Osteoblast (primary cell): ENCODE measurements around the gene FBLN5. TPM values are rescaled to one million over a fixed set of nuclear protein-coding genes. Genes with fewer than 3 reads are reported as not detected.

Experiments used
- DNase-seq: peaks from one replicate; pipeline ENCODE4 v3.0.0; 2011; ENCODE audit warnings: low spot score, mixed read lengths; ENCODE audit not compliant: insufficient read length; ENCODE audit errors: missing footprints
- H2AFZ ChIP-seq: 2 replicates; pipeline ENCODE4 v1.6.0; 2011; ENCODE audit warnings: mild to moderate bottlenecking, low read length
- H3K27ac ChIP-seq: 2 replicates; pipeline ENCODE4 v1.5.1; 2011; ENCODE audit warnings: mild to moderate bottlenecking, low read depth, low read length, moderate library complexity
- H3K27me3 ChIP-seq: 2 replicates; pipeline ENCODE4 v1.6.0; 2012; ENCODE audit warnings: mild to moderate bottlenecking, control low read depth, inconsistent platforms, low read length, moderate library complexity; ENCODE audit not compliant: insufficient read depth
- H3K36me3 ChIP-seq: 2 replicates; pipeline ENCODE4 v1.5.1; 2011; ENCODE audit warnings: mild to moderate bottlenecking, low read length, control low read depth, moderate library complexity; ENCODE audit not compliant: insufficient read depth
- H3K4me1 ChIP-seq: 2 replicates; pipeline ENCODE4 v1.5.1; 2011; ENCODE audit warnings: mild to moderate bottlenecking, low read length, control low read depth, moderate library complexity; ENCODE audit not compliant: insufficient read depth
- H3K4me2 ChIP-seq: 2 replicates; pipeline ENCODE4 v1.6.0; 2011; ENCODE audit warnings: mild to moderate bottlenecking, low read length; ENCODE audit not compliant: insufficient read depth
- H3K4me3 ChIP-seq: fragments of 200-600 bp; sonication (generic); 3 replicates; pipeline ENCODE4 v1.5.1; 2012; ENCODE audit warnings: mild to moderate bottlenecking, low read length, inconsistent platforms; ENCODE audit not compliant: insufficient read depth
- H3K79me2 ChIP-seq: 2 replicates; pipeline ENCODE4 v1.6.0; 2012; ENCODE audit warnings: mild to moderate bottlenecking, low read length, control low read depth, inconsistent platforms; ENCODE audit not compliant: insufficient read depth
- H3K9me3 ChIP-seq: 2 replicates; pipeline ENCODE4 v1.5.1; 2011; ENCODE audit warnings: low read depth, low read length, control low read depth
- H4K20me1 ChIP-seq: 2 replicates; pipeline ENCODE4 v1.6.0; 2012; ENCODE audit warnings: mild to moderate bottlenecking, low read length, control low read depth; ENCODE audit not compliant: insufficient read depth
- CTCF ChIP-seq: IDR thresholded peaks from 2 replicates; pipeline ENCODE4 v1.5.1; 2011; ENCODE audit warnings: mild to moderate bottlenecking, low read depth, low read length, moderate library complexity; ENCODE audit errors: extremely low read depth
- total RNA-seq: library from RNA; depleted of rRNA; stranded (reverse); fragments of >200 nt; gene quantifications from 2 replicates; pipeline ENCODE4 v1.2.3, GENCODE V29; 2012

The FBLN5 gene
- total RNA-seq, 1 donor = 22.1 TPM

GRCh38 chr14:91854327-91854934, 93.1 kb downstream of the FBLN5 start:
- Histone ChIP-seq H3K36me3 (no peaks in the 10 kb centered on the region), H4K20me1 (no peaks in the 10 kb centered on the region), H3K27me3 (peaks cover 7% of the 10 kb centered on the region), H3K4me2 (no peak overlapping the region), H3K4me1 (peaks cover 7% of the 10 kb centered on the region), H3K27ac (no peak overlapping the region), H3K4me3 (no peak overlapping the region), H3K9me3 (no peaks in the 10 kb centered on the region), H3K79me2 (no peaks in the 10 kb centered on the region), H2AFZ (no peak overlapping the region)
- TF ChIP-seq CTCF = no peak
- no peak for DNase-seq

GRCh38 chr14:91851563-91851962, 95.9 kb downstream of the FBLN5 start:
- no peak for TF ChIP-seq CTCF

GRCh38 chr14:91848504-91849001, 98.9 kb downstream of the FBLN5 start:
- no peak overlapping the region for H3K4me2 ChIP-seq
- H4K20me1 ChIP-seq = no peaks in the 10 kb centered on the region
- H3K4me3 ChIP-seq = no peak overlapping the region
- no peaks in the 10 kb centered on the region for H3K36me3 ChIP-seq
- H3K4me1 ChIP-seq = no peaks in the 10 kb centered on the region
- H3K9me3 ChIP-seq = no peaks in the 10 kb centered on the region
- H3K79me2 ChIP-seq = no peaks in the 10 kb centered on the region
- no peak for DNase-seq
- no peaks in the 10 kb centered on the region for H3K27me3 ChIP-seq
- no peak overlapping the region for H2AFZ ChIP-seq
- no peak for TF ChIP-seq CTCF
- no peak overlapping the region for H3K27ac ChIP-seq

More at GRCh38 chr14:91851563-91851962, 95.9 kb downstream of the FBLN5 start:
- no peaks in the 10 kb centered on the region for H3K36me3 ChIP-seq
- H3K27ac ChIP-seq = no peak overlapping the region
- no peak overlapping the region for H3K4me3 ChIP-seq
- no peak for DNase-seq
- H3K79me2 ChIP-seq = no peaks in the 10 kb centered on the region
- no peaks in the 10 kb centered on the region for H4K20me1 ChIP-seq
- no peaks in the 10 kb centered on the region for H3K9me3 ChIP-seq
- no peak overlapping the region for H2AFZ ChIP-seq
- H3K4me1 ChIP-seq = no peaks in the 10 kb centered on the region
- no peak overlapping the region for H3K4me2 ChIP-seq
- H3K27me3 ChIP-seq = peaks cover 7% of the 10 kb centered on the region

- no peaks in the 10 kb centered on the region for H3K79me2 ChIP-seq
- H3K9me3 ChIP-seq = no peaks in the 10 kb centered on the region
- H3K4me2 ChIP-seq = no peak overlapping the region
- H3K4me3 ChIP-seq = no peak overlapping the region
- no peak for TF ChIP-seq CTCF
- no peaks in the 10 kb centered on the region for H3K27me3 ChIP-seq
- H3K36me3 ChIP-seq = no peaks in the 10 kb centered on the region
- H3K4me1 ChIP-seq = no peaks in the 10 kb centered on the region
- DNase-seq = no peak
- H3K27ac ChIP-seq = no peak overlapping the region
- H4K20me1 ChIP-seq = no peaks in the 10 kb centered on the region
- no peak overlapping the region for H2AFZ ChIP-seq
Measured at GRCh38 chr14:91847693-91848092, 99.8 kb downstream of the FBLN5 start.
